ENCODE results near the gene FER. TPM values are rescaled to one million over a fixed set of nuclear protein-coding genes. Genes with fewer than 3 reads are reported as not detected.
A peak's percentile ranks its signal among the peaks of the same experiment; 100 is the strongest.
"Not testable (repeated sequence)": the region's sequence is repeated elsewhere in the genome, so short reads cannot be mapped to it uniquely, and the experiment has no call there.

Gene FER
- total and polyA plus RNA-seq, 7 donors = 1.2 to 36.7 (median 24.2) TPM

DNA sequence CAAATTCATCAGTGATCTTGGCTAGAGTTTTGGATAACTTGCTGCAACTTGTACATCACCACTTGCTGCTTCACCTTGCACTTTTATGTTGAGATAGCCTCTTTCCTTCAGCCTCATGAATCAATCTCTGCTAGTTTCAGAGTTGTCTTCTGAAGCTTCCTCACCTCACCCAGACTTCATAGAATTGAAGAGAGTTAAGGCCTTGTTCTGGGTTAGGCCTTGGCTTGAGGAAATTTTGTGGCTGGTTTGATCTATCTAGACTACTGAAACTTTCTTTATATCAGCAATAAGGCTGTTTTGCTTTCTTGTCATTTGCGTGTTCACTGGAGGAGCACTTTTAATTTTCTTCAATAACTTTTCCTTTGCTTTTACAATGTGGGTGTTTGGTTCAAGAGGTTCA is 12.8 kb downstream of the FER start:
- DNase-seq = no peak
- 77 to 100% methylated on average over 1 of the region's 1 CpG for WGBS, 2 donors
- Histone ChIP-seq H3K27me3 (no peaks in the 10 kb centered on the region), H3K9me3 (no peaks in the 10 kb centered on the region), H3K4me1 (peaks cover 0 to 30% (median 7%) of the 10 kb centered on the region in 4 donors), H3K27ac (no peak overlapping the region), H3K4me3 (no peak overlapping the region), H3K36me3 (no peaks in the 10 kb centered on the region)
- TF ChIP-seq EP300 (IDR thresholded peaks at IDR 0.05) = no peak
- TF ChIP-seq, protein P1, sequence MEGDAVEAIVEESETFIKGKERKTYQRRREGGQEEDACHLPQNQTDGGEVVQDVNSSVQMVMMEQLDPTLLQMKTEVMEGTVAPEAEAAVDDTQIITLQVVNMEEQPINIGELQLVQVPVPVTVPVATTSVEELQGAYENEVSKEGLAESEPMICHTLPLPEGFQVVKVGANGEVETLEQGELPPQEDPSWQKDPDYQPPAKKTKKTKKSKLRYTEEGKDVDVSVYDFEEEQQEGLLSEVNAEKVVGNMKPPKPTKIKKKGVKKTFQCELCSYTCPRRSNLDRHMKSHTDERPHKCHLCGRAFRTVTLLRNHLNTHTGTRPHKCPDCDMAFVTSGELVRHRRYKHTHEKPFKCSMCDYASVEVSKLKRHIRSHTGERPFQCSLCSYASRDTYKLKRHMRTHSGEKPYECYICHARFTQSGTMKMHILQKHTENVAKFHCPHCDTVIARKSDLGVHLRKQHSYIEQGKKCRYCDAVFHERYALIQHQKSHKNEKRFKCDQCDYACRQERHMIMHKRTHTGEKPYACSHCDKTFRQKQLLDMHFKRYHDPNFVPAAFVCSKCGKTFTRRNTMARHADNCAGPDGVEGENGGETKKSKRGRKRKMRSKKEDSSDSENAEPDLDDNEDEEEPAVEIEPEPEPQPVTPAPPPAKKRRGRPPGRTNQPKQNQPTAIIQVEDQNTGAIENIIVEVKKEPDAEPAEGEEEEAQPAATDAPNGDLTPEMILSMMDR (IDR thresholded peaks at IDR 0.05) = no peak
- no peak for TF ChIP-seq POLR2AphosphoS5 (IDR thresholded peaks at IDR 0.05)
- no peak for TF ChIP-seq POLR2A (IDR thresholded peaks at IDR 0.05)
- intact Hi-C loops (cut with DNase I) = no loop called here

DNA sequence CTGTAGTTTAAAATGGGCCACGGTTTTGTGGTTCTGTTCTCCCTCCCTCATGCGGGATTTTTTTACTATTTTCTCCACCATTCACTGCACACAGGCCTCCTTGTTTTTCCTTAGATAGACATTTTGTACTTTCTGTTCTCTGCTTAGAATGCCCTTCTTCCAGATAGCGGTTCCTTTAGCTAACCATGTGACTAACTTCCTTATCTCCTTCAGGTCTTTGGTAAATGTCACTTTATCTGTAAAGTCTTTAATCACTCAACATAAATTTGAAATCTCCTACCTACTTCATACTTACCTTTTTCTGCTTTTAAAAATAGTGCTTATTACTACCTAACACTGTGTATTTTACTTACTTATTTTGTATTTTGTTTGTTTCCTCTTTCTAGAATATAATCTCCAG is 15.0 kb downstream of the FER start:
- no peaks in the 10 kb centered on the region for H3K36me3 ChIP-seq
- H3K27me3 ChIP-seq = no peaks in the 10 kb centered on the region
- no peak overlapping the region for H3K27ac ChIP-seq
- DNase-seq = no peak
- H3K4me3 ChIP-seq = no peak overlapping the region
- H3K4me1 ChIP-seq = peaks cover 0 to 23% (median 4%) of the 10 kb centered on the region in 4 donors
- TF ChIP-seq EP300 (IDR thresholded peaks at IDR 0.05) (no peak), POLR2A (IDR thresholded peaks at IDR 0.05) (no peak), POLR2AphosphoS5 (IDR thresholded peaks at IDR 0.05) (no peak)
- TF ChIP-seq, protein P1 (IDR thresholded peaks at IDR 0.05) = no peak
- H3K9me3 ChIP-seq = no peaks in the 10 kb centered on the region
- 50 to 74% methylated on average over 3 of the region's 3 CpGs for WGBS, 2 donors
- intact Hi-C loops (cut with DNase I) = no loop called here

DNA sequence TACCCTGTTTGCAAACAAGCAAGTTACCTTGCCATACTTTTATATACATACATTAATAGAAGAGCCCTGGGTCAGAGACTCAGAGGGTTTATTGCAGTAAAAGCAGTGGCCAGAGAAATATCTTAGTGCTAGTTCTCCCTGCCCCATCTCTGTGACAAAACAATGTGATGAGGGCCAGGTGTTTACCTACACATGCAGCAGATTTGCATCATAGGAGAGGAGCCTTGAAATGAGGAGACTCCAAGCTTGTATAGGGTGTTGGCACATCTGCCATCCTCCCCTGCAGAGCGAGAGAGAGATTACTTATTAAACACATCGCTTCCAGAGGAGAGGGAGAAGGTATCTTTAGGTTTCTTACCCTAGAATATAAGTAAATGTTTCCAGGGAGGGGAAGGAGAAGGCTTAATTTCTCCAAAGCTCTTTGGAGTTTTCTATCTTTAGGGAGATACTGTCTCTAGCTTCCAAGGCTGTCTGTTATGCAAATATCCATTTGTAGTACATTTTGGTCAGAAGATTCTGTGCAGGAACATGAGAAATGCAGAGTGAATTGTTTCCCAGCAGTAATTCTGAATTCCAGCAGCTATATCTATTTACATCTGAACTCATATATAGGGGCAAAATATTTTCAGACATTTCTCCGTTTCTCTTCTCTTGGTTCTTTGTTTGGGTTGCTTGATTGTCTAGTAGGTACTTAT is 15.7 kb downstream of the FER start:
- Histone ChIP-seq H3K4me3 (no peak overlapping the region), H3K9me3 (no peaks in the 10 kb centered on the region), H3K36me3 (no peaks in the 10 kb centered on the region), H3K27me3 (no peaks in the 10 kb centered on the region), H3K4me1 (peaks cover 0 to 21% (median 3%) of the 10 kb centered on the region in 4 donors), H3K27ac (no peak overlapping the region)
- no peak for DNase-seq
- WGBS, 2 donors = 85 to 86% methylated on average over 3 of the region's 3 CpGs
- no peak for TF ChIP-seq EP300 (IDR thresholded peaks at IDR 0.05)
- intact Hi-C loops (cut with DNase I) = no loop called here

DNA sequence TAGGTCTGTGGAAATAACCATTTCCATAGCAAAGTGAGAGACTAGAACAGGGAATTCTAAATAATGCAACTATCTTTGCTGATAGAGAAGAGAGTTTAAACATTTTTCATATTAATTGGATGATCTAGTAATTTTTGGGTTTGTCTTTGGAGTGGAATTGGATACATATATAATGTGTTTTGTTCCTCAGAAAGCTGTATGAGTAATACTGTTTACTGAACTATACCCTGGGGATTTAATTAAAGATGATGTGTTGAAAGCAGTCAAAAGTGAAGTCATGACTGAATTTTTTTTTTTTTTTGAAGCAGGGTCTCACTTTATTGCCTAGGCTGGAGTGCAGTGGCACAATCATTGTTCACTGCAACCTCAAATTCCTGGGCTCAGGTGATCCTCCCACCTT is 17.9 kb downstream of the FER start:
- no peak overlapping the region for H3K4me3 ChIP-seq
- TF ChIP-seq EP300 (IDR thresholded peaks at IDR 0.05) (no peak), POLR2A (IDR thresholded peaks at IDR 0.05) (no peak)
- H3K9me3 ChIP-seq = no peaks in the 10 kb centered on the region
- DNase-seq = no peak
- H3K4me1 ChIP-seq = peaks cover 0 to 25% (median 7%) of the 10 kb centered on the region in 4 donors
- no peaks in the 10 kb centered on the region for H3K27me3 ChIP-seq
- intact Hi-C loops (cut with DNase I) = no loop called here
- no peaks in the 10 kb centered on the region for H3K36me3 ChIP-seq
- no peak overlapping the region for H3K27ac ChIP-seq

DNA sequence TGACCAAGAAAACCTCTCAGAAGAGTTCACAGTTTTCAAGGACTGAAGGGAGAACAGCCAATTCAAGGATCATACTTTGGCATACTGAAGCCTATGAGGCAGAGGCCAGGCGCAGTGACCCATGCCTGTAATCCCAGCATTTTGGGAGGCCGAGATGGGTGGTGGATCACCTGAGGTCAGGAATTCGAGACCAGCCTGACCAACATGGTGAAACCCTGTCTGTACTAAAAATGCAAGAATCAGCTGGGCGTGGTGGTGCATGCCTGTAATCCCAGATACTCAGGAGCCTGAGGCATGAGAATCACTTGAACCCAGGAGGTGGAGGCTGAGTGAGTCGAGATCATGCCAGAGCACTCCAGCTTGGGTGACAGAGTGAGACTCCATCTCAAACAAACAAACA is 19.2 kb downstream of the FER start:
- H3K36me3 ChIP-seq; H3K4me3 ChIP-seq; H3K9me3 ChIP-seq; DNase-seq; H3K27me3 ChIP-seq; intact Hi-C loops (cut with DNase I); H3K27ac ChIP-seq: not testable (repeated sequence)
- H3K4me1 ChIP-seq = peaks cover 0 to 28% (median 7%) of the 10 kb centered on the region in 4 donors
- 92 to 95% methylated on average over 5 of the region's 5 CpGs for WGBS, 2 donors

DNA sequence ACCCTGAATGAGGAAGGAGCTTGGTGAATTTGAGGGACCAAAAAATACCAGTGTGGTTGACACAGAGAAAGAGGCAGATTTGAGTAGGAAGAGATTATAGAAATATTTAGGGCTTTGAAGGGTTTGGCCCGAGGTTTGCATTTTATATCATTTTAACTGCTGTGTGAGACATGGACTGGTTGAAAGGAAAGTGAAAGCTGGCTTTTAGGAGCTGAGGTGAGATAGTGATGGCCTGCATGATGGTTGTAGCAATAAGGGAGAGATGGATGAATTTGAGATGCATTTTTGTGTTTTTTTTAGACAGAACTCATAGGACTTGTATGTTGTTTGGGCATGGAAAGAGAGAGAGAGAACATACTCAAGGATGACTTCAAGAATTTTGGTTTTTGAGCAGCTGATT is 21.7 kb downstream of the FER start:
- 39 to 53% methylated on average over 1 of the region's 1 CpG for WGBS, 2 donors
- H3K4me3 ChIP-seq = no peak overlapping the region
- H3K4me1 ChIP-seq = peaks cover 0 to 13% (median 5%) of the 10 kb centered on the region in 4 donors
- DNase-seq = no peak
- H3K36me3 ChIP-seq = peaks cover 0 to 4% (median 0%) of the 10 kb centered on the region in 4 donors
- intact Hi-C loops (cut with DNase I) = no loop called here
- TF ChIP-seq POLR2AphosphoS5 (IDR thresholded peaks at IDR 0.05) = no peak
- TF ChIP-seq, protein P1 (IDR thresholded peaks at IDR 0.05) = no peak
- TF ChIP-seq POLR2A (IDR thresholded peaks at IDR 0.05) = no peak
- TF ChIP-seq EP300 (IDR thresholded peaks at IDR 0.05) = no peak
- no peaks in the 10 kb centered on the region for H3K9me3 ChIP-seq
- H3K27me3 ChIP-seq = no peaks in the 10 kb centered on the region
- peak overlapping the region in 1 of 4 donors; percentile 4 for H3K27ac ChIP-seq
